Stimulated activated CD4-positive, alpha-beta T cell treated with anti-CD3 and anti-CD28 coated beads, Interleukin-2, amount 100 ng/mL, for 24 hours (primary cell): ENCODE data around the gene KHDC4.
"Not testable (repeated sequence)": the region's sequence is repeated elsewhere in the genome, so short reads cannot be mapped to it uniquely, and the experiment has no call there.

ENCODE experiments used
- DNase-seq, 2 donors: peaks; one replicate each; pipeline ENCODE4 v3.0.0-alpha.2; 2020

The KHDC4 gene

DNA sequence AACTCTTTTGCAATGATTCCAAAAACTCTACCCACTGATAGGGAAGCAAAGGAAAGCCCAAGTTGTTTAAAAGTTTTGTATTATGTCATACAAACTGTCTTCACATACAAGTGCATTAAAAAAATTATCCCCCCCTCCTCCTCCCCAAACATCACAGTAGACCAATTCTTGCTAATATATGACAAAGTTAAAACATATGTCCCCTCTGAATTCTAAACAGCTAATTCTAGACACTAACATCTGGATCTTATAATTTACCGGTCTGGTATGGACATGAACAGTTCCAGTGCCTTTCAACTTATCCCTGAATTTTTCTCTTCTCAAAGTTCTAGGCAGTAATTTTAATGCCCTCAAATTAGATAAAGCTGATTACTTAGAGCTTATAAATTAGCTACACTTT, 36.5 kb downstream of the KHDC4 start:
- DNase-seq, result no peak

DNA sequence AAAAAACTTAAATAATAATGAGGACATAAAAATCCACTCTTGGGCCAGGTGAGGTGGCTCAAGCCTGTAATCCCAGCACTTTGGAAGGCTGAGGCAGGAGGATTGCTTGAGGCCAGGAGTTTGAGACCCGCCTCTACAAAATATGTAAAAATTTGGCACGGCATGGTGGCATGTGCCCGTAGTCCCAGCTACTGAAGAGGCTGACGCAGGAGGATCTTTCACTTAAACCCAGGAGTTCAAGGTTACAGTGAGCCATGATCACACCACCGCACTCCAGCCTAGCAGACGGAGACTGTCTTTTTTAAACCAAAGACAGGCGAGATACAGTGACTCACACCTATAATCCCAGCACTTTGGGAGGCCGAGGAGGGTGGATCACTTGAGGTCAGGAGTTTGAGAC, 37.7 kb downstream of the KHDC4 start:
- DNase-seq, result not testable (repeated sequence)

DNA sequence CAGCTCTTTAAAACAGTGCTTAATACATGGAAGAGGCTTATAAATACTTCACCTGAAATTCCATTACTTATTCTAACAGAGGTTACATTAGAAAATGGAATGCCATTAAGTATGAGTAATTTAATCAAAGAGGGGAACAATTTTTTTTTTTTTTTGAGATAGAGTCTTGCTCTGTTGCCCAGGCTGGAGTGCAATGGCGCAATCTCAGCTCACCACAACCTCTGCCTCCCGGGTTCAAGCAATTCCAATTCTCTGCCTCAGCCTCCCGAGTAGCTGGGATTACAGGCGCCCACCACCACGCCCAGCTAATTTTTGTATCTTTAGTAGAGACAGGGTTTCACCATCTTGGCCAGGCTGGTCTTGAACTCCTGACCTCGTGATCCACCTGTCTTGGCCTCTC, 38.6 kb downstream of the KHDC4 start:
- not testable (repeated sequence) for DNase-seq

DNA sequence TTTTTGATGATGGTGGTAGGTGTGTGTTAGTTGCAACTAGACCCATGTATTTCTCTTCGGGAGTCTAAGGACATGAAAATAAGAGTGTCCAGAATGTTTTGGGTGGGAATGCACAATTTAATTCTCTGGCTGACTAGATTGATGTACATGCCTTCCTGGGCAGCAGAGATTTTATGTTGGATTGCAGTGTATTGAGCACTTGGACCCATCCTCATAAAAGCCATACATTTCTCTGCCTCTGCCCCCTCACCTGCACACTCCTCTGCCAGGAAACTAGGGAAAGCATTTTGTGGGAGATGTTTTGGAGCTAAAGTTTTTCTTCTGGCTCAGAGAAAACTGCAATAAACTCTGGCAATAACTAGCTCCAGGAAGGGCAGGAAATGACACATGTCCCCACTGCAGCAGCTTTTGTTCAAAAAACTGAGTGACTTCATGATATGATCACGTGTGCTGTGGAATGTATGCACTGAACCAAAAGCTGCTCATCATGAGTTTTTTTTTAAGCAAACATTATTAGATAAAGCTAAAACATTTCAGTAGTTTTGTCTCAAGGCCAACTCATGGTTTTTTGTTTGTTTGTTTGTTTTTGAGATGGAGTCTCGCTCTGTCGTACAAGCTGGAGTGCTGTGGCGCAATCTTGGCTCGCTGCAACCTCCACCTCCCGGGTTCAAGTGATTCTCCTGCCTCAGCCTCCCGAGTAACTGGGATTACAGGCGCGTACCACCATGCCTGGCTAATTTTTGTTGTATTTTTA, 40.6 kb downstream of the KHDC4 start:
- DNase-seq, result no peak

DNA sequence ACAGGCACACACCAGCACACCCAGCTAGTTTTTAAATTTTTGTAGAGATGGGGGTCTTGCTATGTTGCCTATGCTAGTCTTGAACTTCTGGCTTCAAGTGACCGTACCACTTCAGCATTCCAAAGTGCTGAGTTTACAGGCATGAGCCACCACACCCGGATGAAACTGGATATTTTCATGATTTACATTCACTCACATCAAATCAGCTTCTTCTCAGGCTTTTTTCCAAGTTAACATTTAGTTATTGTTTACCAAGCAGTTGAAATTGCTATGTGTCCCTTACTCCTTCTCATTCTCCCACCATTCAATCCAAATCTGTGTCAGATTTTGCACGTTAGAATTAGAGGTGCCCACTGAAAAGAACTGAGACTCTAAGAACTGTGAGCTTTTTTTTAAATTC, 41.4 kb downstream of the KHDC4 start:
- no peak for DNase-seq

DNA sequence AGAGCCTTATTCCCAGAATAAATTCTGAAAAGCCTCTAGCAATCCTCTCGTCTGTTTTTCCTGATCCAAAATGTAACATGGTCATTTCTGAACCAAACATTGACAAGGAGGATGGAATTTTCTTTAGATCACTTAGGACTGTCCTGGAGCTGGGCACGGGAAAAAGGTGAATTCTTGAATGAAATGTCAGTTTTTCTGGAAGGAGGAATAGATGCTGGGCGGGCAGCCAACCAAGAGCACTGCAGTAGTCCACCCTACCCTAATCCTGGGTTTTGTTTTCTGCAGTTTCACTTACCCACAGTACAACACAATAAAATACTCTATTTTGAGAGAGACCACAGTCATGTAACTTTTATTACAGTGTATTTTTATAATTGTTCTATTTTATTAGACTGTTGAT, 44.0 kb downstream of the KHDC4 start:
- DNase-seq, result no peak

DNA sequence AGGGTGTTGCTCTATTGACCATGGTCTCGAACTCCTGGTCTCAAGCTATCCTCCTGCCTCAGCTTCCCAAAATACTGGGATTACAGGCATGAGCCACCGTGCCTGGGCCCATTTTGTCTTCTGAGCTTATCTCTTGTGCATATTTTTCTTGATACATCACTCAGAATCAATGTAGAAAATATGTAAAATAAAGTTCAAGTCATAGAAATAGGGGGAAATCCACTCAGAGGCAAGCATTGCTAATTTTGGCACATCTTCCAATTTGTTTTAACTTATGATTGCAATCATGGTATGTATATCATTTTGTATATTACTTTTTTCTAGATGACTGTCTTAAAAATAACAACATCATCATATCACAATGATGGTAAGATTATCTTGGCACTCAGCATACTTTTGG, 44.6 kb downstream of the KHDC4 start:
- DNase-seq, result no peak

DNA sequence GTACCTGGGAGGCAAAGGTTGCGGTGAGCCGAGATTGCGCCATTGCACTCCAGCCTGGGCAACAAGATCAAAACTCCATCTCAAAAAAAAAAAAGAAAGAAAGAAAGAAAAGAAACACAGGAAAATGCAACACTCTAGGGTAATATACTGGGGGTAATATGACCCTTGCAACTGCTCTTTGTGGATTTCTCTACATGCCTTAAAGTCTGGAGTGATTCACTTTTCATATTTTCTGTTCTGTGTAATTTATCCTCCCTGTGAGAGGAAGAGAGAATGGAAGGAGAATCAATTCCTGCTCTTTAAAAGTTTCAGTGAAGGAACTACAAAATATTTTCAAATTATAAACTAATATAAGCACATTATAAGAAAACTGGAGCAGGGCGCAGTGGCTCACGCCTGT, 45.7 kb downstream of the KHDC4 start:
- DNase-seq, result no peak

DNA sequence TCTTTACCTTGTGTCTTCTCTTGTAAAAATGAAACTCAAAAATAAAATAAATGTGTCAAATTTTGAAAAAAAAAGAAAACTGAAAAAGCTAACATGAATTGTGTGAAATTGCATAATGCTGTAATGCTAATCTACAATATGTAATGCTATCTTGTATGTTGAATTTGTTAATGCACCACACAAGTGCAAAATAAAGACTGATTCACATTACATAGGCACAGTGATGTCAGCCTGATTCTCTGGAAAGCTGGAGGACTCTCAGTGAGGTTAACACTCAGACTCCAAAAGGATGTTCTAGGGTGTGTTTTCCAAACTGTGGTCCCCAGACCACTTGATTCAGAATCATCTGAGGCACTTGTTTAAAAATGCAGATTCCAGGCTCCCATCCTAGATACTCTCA, 49.2 kb downstream of the KHDC4 start:
- DNase-seq, result no peak

DNA sequence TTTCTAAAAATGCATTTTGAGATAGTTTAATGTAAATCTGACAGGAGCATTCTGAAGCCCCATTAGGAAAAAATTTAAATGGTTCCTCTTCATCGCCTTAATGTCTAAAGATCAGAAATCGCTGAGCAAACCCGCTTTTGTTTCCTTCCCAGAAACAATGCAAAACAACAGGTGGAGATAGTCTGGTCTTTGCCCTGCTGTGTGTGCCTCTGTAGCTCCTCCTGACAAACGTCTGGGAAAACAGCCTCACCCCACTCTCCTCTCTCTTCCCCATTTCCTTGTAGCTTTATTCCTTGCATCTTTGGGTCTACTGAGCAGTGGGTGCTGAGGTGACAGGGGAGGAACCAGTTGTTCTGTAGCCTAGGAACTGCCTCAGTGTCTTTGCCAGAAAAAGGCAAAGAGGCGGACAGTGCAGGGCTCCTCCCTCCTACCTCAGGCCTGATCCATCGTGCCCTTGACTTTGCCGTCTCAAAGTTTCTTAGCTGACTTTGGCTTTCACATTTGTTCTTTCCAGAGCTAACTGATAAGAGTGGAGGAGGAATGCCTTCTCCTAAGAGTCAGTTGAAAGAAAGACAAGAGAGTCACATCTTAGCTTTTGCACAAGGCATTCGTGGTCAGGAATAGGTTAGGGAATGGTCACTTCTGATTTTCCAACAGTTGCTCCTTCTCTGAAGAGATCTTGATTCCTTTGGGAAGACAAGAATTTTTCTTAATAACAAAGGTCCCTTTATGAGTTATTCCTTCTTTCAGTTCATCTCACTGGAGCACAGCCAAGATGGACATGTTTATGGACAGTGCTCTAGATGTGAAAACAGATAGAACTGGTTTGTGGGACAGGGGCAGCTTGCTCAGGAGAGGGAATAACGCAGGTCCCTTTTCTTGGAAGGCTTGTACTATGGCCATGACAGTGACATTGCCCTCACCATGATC, 49.9 kb downstream of the KHDC4 start:
- DNase-seq, result no peak

DNA sequence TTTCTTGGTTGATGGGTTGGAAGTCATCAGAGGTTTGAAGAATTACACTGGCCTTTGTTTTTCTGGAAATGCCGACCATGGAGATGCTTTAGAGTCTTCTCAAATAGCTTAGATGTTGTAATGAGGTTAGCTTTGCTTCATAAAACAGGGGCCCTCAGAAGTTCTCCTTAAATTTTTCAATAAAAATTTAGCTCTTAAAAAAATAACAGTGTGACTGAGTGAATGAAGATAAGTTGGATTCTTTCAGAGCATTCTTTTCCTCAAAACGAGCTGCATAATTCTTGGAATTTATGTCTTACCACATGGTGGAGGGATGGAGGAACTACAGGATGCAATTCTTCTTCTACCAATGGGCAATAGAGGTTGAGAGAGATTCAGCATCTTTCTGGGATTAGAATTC, 51.4 kb downstream of the KHDC4 start:
- no peak for DNase-seq

DNA sequence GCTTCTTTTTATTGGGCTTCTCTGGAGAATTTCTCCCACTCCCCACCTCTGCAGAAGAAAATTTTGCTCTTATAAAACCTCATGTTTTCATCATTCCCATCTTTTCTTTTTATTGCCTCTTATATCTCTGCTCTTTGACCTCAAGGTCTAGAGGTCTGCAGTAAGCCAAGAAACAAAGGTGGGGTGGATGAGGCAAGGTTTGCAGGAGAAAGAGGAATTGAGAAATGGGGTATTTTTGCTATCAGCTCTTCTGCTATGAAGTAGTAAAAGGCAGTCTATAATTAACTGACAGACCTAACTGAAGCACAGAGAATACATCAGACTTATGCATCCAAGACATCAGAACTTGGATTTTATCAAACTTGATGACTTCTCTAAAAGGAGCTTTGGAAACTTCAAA, 52.0 kb downstream of the KHDC4 start:
- DNase-seq, result no peak

DNA sequence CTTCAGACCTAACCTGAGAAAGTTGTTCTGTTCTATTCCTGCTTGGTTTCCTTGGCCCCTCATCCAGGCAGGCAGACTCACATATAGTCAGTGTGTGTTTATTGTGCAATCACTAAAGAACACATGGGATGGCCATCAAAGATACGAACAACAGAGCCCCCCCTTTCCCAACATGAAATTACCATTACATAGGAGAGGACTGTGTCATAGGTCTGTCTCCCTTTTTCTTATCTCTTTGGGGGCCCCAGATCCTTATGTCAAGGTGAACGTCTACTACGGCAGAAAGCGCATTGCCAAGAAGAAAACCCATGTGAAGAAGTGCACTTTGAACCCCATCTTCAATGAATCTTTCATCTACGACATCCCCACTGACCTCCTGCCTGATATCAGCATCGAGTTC, 53.3 kb downstream of the KHDC4 start:
- no peak for DNase-seq

DNA sequence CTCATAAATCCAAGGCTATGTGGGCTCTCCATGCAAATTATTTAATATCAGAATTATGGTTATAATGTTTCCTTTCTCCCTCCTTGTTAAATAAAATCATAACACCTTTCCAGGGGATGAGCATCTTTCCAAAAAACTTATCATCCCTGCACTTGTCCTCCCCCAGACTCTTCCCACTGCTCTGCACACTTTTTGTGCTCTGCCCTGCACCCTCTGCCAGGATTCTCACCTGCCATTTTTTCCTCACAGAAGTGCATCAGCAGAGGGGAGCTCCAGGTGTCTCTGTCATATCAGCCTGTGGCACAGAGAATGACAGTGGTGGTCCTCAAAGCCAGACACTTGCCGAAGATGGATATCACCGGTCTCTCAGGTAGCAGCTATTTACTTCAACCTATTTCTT, 54.0 kb downstream of the KHDC4 start:
- DNase-seq, result no peak

DNA sequence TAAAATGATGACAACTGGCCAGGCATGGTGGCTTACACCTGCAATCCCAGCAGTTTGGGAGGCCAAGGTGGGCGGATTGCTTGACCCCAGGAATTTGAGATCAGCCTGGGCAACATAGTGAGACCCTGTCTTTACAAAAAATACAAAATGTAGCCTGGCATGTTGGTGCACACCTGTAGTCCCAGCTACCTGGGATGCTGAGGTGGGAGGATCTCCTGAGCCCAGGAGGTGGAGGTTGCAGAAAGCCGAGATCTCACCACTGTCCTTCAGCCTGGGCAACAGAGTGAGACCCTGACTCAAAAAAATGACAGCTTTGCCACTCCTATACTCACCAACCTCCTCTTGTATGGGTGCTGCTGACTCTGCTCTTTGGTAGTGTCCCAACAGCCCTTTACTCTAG, 56.3 kb downstream of the KHDC4 start:
- DNase-seq, result no peak

DNA sequence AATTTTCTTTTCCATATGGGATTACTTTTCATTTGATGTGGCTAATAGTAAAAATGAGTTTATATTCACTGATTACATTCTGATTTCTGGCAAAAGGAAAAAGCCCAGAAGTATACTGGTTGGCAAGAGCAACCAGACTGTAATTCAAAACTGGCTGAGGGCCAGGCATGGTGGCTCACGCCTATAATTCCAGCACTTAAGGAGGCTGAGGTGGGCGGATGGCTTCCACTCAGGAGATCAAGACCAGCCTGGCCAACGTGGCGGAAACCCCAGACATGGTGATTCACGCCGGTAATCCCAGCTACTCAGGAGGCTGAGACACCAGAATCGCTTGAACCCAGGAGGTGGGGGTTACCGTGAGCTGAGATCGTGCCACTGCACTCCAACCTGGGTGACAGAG, 60.4 kb downstream of the KHDC4 start:
- DNase-seq, result no peak

DNA sequence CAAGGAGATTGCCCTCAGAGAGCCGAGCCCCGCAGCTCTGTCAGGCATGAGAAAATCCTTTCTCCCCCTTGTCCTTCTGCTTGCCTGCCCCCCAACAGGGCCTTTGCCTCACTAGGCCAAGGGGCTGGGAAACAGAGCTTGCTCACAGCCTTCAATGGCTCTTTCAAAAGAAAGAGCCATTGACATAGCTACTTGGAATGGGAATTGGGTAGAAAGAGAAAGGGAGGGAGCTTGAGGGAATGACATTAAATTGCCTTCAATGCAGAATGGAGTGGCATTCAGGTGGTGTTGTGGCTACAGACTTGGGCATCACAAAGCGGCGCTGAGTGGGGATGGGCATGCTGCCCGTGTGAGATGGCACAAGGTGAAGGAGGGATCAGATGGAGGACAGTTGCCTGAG, 61.7 kb downstream of the KHDC4 start:
- DNase-seq, result no peak

DNA sequence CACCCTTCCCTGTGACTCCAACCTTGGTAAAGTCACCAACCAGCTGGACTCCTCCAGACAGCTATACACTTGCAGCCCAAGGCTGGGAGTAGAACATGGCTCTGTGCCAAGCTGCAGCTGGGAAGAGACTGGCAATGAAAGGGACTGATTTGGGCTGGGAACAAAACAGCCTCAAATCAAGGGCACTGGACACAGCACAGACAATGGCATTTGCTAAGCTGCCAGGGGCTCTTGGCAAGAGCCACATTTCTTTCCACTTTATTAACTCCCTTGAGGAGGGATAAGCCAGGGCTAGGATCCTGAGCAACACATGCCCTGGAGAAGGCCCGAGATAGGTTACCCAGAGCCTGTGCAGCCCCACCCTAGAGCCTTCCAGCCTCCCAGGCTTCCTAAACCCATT, 62.8 kb downstream of the KHDC4 start:
- no peak for DNase-seq

DNA sequence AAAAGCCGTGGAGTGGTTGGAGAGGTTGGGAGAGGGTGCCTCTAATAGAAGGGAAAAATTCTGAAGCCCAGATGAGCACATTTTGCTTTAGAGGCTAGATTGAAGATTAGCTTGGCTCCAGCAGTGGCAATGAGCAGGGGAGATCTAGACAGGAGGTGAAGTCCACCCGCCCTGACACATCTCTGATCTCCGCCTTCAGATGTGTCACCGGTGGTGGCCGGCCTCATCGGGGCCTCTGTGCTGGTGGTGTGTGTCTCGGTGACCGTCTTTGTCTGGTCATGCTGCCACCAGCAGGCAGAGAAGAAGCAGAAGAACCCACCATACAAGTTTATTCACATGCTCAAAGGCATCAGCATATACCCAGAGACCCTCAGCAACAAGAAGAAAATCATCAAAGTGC, 66.4 kb downstream of the KHDC4 start:
- no peak for DNase-seq

DNA sequence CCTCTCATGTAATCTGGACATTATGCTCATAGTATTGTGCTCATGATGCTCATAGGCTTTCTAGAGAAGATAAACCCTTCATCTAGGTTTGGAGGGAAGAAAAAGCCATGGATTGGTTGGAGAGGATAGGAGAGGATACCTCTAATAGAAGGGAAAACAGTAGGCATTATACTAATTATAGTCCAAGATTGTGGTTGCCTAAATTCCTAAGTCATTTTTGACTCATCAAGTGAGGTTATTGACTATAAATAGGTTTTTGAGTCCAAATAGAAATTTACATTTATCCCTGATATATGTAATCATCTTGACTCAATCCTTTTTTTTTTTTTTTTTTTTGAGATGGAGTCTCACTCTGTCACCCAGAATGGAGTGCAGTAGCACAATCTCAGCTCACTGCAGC, 69.8 kb downstream of the KHDC4 start:
- no peak for DNase-seq
